ENCODE results near the gene MAP2K5.

Gene MAP2K5

DNA sequence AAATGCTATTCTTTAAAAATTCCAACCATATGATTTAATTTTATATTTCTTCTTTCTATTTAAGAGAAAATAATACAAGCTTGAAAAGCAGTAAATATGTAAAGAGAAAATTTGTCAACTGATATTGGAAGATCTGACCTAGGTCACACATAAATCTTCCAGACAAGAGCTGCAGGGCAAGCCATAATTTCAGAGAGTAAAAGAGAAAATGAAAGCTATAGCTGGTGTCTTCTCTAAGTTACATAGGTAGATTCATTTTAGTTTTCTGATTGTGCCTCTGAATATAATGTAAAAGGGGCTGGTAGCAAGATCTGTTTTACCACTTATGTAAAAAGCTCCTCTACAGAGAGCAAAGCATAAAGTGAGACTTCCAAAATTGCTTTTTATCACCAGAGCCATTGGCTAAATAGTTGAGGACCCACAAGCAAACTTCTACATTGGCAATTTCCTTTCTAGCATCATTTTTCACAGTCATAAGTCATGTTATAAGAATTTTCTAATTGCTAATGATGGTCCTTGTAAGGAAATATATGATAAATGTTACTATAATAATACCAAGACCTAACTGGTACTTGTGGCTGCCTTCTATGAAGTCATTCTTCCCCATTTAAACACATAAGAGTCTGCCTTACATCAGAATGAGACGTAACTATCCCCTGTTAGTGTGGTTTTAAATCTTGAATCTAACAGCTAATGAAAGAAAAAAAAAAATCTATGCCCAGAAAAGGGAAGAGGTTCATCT is 202.0 kb downstream of the MAP2K5 start:
- H3K27ac ChIP-seq: no peak overlapping the region
- TF ChIP-seq, protein P1, sequence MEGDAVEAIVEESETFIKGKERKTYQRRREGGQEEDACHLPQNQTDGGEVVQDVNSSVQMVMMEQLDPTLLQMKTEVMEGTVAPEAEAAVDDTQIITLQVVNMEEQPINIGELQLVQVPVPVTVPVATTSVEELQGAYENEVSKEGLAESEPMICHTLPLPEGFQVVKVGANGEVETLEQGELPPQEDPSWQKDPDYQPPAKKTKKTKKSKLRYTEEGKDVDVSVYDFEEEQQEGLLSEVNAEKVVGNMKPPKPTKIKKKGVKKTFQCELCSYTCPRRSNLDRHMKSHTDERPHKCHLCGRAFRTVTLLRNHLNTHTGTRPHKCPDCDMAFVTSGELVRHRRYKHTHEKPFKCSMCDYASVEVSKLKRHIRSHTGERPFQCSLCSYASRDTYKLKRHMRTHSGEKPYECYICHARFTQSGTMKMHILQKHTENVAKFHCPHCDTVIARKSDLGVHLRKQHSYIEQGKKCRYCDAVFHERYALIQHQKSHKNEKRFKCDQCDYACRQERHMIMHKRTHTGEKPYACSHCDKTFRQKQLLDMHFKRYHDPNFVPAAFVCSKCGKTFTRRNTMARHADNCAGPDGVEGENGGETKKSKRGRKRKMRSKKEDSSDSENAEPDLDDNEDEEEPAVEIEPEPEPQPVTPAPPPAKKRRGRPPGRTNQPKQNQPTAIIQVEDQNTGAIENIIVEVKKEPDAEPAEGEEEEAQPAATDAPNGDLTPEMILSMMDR (IDR thresholded peaks at IDR 0.05): no peak
- TF ChIP-seq ZFX (IDR thresholded peaks at IDR 0.05; ENCODE audit: borderline replicate concordance): no peak

DNA sequence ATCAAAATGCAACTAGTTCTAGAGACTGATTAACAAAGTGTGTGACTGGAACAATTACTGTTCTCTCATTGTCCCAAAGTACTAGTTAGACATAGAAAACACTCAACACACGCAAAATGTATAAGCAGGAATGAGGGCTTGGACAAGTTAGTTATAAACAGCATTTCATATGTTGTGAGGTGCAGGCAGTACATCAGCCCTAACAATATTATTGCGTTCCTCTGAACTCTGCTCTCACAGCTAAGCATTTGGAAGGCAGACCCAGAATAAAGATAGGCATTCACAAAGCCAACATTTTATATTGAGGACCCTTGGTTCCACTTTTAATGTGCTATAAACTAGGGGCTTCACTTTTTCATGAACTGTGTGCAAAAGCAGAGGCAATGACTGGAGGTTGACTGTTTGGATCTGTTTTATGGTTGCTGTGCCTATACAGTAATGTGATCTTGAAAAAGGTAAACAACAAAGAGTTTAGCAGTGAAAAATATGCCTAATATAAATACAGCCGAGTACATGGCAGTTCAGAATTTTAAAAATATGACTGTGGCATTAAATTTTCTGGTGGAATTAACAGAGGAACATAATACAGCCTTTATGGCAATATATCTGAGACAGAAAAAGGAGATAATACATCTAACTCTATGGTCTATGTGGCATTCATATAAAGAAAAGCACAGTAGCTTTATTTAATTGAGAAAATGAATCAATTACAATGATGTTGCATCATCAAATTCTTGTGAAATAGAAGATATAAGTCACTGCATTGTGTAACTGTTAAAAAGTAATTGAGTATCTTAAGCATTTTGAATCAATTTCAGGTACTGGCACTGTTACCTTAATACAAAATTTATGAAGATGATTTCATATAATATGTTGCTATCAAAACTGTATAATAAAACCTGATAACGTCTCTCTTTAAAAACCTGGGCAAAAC is 202.8 kb downstream of the MAP2K5 start:
- H3K27ac ChIP-seq: no peak overlapping the region
- TF ChIP-seq, protein P1 (IDR thresholded peaks at IDR 0.05): no peak
- TF ChIP-seq ZFX (IDR thresholded peaks at IDR 0.05; ENCODE audit: borderline replicate concordance): no peak

DNA sequence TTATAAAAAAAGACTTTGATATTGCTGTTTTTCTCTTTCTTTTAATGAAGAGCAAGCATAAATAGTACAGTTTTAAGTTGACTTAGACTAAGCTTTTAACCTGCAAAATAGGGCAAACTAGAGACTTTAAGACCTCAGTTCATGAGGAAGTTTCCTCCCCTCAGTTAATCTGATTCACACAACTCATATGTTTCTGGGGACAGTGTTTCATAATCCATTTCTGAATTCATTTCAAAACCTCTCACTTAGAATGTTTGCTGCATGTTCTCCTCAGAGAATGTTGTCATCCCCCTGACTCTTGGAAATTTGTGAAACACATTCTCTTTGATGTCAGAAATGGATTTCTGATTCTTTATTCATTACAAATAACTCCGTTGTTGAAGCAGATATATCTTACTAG is 203.5 kb downstream of the MAP2K5 start:
- TF ChIP-seq, protein P1 (IDR thresholded peaks at IDR 0.05): no peak
- no peak for TF ChIP-seq ZFX (IDR thresholded peaks at IDR 0.05; ENCODE audit: borderline replicate concordance)
- no peak overlapping the region for H3K27ac ChIP-seq

DNA sequence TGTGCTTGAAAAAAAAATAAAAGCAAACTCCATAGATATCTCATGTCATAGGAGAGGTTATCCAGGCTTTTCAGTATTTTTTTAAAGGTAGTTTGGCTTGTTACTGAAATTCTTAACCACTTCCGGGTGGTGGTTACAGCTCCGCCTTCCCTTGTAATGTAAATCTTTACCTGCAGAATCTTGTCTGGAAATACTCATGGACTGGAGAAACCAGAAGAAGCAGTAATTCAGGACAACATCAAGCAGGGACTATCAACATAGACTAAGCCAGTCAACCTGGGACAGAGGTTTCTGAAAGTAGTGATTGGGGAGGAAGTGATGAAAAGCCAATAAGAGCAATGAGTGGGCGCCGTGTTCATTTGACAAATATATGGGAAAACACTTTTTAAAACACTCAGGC is 203.9 kb downstream of the MAP2K5 start:
- TF ChIP-seq, protein P1 (IDR thresholded peaks at IDR 0.05): no peak
- no peak for TF ChIP-seq ZFX (IDR thresholded peaks at IDR 0.05; ENCODE audit: borderline replicate concordance)
- H3K27ac ChIP-seq: no peak overlapping the region

DNA sequence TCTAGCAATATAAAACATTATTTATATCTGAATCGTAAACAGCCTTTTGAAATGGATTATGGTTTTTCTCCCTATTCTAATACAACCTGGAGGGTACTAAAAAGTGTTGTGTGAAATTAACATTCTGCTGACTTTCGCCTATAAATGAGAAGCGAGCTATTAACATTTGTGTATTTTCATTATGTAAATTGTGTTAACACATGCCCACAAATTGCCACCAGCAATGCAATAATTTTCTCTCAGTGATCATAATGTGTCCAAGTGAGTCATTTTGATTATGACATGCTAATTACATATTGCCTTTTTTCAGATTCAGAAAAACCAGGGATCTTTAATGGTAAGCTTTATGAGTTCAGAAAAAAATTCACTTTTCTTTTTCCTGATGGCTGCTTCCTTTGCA is 205.4 kb downstream of the MAP2K5 start:
- H3K27ac ChIP-seq: no peak overlapping the region
- TF ChIP-seq, protein P1 (IDR thresholded peaks at IDR 0.05): no peak
- no peak for TF ChIP-seq ZFX (IDR thresholded peaks at IDR 0.05; ENCODE audit: borderline replicate concordance)

DNA sequence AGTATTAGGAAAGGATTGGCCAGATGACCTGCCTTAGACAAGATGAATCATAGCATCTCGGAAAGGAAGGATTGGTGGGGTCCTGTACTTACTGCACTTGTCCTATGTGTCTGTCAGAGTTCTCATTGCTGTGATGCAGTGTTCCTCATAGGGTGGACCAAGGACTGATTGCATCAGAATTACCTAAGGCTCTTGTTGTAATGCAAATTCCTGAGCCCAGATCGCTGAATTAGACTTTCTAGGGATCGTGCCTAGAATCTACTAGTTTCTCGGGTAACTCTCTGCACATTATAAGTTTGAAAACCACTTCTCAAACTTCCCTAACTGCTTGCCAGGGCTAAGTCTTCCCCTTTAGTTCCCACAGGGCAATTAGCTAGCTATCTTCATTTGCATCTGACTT is 207.9 kb downstream of the MAP2K5 start:
- H3K27ac ChIP-seq: no peak overlapping the region
- TF ChIP-seq ZFX (IDR thresholded peaks at IDR 0.05; ENCODE audit: borderline replicate concordance): no peak
- TF ChIP-seq, protein P1 (IDR thresholded peaks at IDR 0.05): no peak

DNA sequence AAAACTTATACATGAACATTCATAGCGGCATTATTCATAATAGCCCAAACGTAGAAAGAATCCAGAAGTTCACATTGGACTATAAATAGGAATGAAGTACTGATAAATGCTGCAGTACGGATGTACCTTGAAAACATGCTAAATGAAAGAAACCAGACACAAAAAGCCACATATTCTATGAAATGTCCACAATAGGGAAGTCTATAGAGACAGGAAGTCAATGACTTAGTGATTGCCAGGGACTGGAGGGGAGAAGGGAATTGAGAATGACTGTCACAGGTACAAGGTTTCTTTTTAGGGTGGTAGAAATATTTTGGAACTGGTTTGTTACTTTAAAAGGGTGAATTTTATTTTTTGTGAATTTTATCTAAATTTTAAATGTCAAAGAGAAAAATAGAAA is 211.4 kb downstream of the MAP2K5 start:
- TF ChIP-seq, protein P1 (IDR thresholded peaks at IDR 0.05): no peak
- no peak for TF ChIP-seq ZFX (IDR thresholded peaks at IDR 0.05; ENCODE audit: borderline replicate concordance)

More for the DNA sequence above, 211.4 kb downstream of the MAP2K5 start:
- no peak overlapping the region for H3K27ac ChIP-seq
